GM12875 (cell line): Measurements from ENCODE around the gene STRBP.

Experiments
- H3K4me3 ChIP-seq: one replicate; pipeline ENCODE4 v1.5.1; 2011; ENCODE audit warnings: low read depth, low read length, control low read depth
- TF ChIP-seq, protein P1 (sequence below): IDR thresholded peaks from 2 replicates; pipeline ENCODE4 v1.5.1; 2011; ENCODE audit warnings: low read depth, mild to moderate bottlenecking, control low read depth, inconsistent platforms, low read length, moderate library complexity, borderline replicate concordance; ENCODE audit not compliant: insufficient read depth

Gene STRBP

DNA sequence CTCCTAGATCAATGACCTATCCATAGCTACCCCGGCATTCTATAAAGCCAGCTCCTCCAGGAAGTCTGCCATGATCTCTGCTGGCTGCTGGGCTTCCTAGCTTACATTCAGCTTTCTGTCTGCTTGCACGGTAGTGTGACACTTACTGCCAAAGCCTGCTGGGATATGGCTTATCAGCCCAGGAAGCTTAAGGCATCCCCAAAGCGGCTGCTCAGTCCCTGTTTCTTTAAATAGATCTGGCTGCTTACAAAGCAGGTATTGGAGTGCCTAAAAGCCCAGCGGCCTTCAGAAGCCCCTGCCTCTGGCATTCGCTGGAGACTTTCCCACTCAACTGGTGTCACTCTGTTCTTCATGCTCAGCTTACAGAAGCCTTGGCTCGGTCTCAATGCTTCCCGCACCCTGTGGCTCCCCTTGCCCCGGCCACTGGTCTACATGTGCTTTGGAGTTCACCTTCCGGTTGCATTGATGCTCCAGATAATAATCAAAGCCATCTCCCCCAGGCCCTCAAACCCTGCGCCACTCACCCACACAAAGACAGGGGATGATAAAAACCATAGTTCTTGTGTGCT lies 31.3 kb upstream of the STRBP start:
- H3K4me3 ChIP-seq, result no peak overlapping the region
- TF ChIP-seq, protein P1, sequence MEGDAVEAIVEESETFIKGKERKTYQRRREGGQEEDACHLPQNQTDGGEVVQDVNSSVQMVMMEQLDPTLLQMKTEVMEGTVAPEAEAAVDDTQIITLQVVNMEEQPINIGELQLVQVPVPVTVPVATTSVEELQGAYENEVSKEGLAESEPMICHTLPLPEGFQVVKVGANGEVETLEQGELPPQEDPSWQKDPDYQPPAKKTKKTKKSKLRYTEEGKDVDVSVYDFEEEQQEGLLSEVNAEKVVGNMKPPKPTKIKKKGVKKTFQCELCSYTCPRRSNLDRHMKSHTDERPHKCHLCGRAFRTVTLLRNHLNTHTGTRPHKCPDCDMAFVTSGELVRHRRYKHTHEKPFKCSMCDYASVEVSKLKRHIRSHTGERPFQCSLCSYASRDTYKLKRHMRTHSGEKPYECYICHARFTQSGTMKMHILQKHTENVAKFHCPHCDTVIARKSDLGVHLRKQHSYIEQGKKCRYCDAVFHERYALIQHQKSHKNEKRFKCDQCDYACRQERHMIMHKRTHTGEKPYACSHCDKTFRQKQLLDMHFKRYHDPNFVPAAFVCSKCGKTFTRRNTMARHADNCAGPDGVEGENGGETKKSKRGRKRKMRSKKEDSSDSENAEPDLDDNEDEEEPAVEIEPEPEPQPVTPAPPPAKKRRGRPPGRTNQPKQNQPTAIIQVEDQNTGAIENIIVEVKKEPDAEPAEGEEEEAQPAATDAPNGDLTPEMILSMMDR, result no peak

- TF ChIP-seq, protein P1, result no peak
- no peak overlapping the region for H3K4me3 ChIP-seq
Measured at GRCh38 chr9:123296174-123296573, 27.8 kb upstream of the STRBP start.

GRCh38 chr9:123291736-123292135 lies 23.4 kb upstream of the STRBP start:
- H3K4me3 ChIP-seq, result no peak overlapping the region
- TF ChIP-seq, protein P1, result no peak

GRCh38 chr9:123290764-123291163 lies 22.4 kb upstream of the STRBP start:
- no peak overlapping the region for H3K4me3 ChIP-seq
- TF ChIP-seq, protein P1, result no peak

DNA sequence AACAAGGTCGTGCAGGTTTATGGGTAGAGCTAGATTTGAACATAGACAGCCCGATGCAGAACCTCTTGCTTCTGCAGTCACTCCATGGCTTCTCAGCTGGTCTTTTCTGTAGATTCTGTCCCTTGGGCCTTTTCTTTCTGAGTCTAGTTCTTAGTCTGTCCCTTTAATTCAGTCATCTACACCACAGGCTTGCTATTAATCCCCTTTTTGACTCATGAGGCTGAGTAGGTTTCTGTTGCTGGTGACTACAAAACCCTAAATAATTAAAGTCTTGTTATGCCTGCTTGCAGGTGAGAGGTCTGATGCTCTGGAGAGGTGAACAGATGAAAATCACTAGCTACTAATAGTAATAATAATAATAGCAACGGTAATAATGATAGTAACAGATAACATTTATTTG lies 19.3 kb upstream of the STRBP start:
- H3K4me3 ChIP-seq, result no peak overlapping the region
- TF ChIP-seq, protein P1, result no peak

- TF ChIP-seq, protein P1, result no peak
- no peak overlapping the region for H3K4me3 ChIP-seq
Measured at GRCh38 chr9:123286324-123286723, 17.9 kb upstream of the STRBP start.

- TF ChIP-seq, protein P1, result no peak
- H3K4me3 ChIP-seq, result no peak overlapping the region
Measured at GRCh38 chr9:123284656-123285055, 16.3 kb upstream of the STRBP start.
